ENCODE data around the gene GP9.

DNA sequence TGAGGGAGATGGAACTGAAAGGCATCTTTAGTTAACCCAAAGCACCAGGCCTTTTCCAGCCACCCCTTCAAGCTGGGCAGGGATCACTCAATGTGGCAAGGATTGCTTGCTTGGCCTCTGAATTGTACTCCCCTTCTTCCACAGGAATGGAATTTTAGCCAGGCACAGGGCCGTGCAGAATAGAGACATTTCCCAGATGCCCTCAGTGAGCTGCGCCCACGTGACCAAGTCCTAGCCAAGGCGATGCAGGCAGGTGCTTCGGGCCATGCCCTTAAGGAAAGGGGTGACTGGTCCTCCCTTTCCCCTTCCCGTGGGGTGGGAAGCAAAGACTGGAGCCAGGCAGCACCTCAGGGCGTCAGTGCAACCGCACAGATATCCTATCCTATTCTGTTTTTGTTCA lies 17.9 kb downstream of the GP9 start:
- no peak for TF ChIP-seq CTCF (conservative IDR thresholded peaks at IDR 0.05; ENCODE audit: low read depth, low read length)
- TF ChIP-seq EZH2 (IDR thresholded peaks at IDR 0.05; ENCODE audit: borderline replicate concordance, low read depth, low read length, poor library complexity, severe bottlenecking) = no peak

Measured in A673 (cell line).